Left renal cortex interstitium (tissue), 4 donors: ENCODE data around the gene EML5. TPM values are rescaled to one million over a fixed set of nuclear protein-coding genes. Genes with fewer than 3 reads are reported as not detected.
"Not testable (repeated sequence)": the region's sequence is repeated elsewhere in the genome, so short reads cannot be mapped to it uniquely, and the experiment has no call there.

Source experiments
- DNase-seq, 4 donors: peaks; one replicate each; pipeline ENCODE4 v3.0.0-alpha.2; 2013; ENCODE audit warnings: low read depth in 4 of 4, low spot score in 2 of 4, missing footprints in 1 of 4
- polyA plus RNA-seq, 4 donors: library from polyadenylated mRNA; unstranded; fragments of 120-200 nt; gene quantifications; one replicate each; pipeline ENCODE4 v1.2.1, GENCODE V29; 2013; ENCODE audit not compliant: insufficient read length in 4 of 4

Gene EML5
- polyA plus RNA-seq, 4 donors: 2.2 to 3.5 (median 2.8) TPM

DNA sequence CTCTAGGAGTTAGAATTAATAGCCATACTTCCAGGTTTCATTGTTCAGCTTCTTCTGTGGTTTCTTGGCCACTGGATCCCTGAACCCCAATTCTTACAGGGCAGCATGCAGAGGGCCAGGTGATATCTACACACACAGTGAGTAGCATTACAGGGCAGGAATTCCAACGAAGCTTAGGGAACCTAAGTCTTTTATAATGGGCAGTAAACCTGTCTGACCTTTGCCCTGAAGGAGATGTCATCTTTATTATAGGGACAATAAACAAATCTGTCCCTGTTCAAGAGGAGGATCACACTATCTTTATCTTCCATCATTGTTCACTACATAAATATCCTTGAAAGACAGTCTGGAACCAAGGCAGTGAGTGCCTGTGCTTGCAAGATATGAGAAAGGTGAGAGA is 11.7 kb upstream of the EML5 start:
- no peak for DNase-seq

DNA sequence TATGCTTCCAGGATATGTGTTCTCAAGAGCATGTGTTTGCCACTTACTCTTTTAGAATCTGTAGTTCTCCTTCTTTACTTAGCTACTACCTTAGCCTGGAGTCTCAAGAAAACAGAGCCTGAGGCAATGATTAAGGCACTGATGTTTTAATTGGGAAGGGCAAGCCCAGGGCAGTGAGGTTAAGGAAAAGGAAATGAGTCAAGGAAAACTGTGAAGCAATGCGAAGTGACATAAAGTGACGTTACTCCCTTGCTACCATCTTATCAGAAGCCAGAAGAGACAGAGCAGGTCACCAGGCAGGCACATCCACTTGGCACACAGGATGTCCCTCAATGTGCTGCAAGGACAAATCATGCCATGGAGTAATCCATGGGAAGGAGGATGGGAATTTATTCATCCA is 11.3 kb upstream of the EML5 start:
- DNase-seq: no peak

- DNase-seq: no peak
These were observed 9.8 kb upstream of the EML5 start for GRCh38 chr14:88802596-88802995.

GRCh38 chr14:88799522-88799921 is 6.8 kb upstream of the EML5 start:
- DNase-seq: no peak

DNA sequence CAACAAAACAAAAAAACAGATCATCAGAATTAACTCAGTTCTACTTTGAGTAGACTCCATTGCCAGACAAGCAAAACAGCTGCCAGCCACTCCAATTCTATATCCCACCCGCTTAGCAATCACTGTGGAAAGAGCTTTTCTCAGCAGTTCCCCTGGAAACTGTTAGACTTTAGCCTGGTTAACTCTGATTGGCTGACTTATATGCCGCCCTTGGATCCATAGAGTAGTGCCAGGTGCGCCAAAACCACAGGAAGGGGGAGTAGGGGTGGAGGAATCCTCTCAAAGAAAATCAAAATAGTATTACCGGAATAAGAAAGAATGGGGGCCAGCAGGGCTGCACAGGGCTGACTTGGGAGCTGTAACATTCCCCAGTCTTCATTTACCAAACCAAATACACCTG is 5.4 kb upstream of the EML5 start:
- no peak for DNase-seq

- DNase-seq: no peak
These were observed 489 bp upstream of the EML5 start for GRCh38 chr14:88793259-88793625.

DNA sequence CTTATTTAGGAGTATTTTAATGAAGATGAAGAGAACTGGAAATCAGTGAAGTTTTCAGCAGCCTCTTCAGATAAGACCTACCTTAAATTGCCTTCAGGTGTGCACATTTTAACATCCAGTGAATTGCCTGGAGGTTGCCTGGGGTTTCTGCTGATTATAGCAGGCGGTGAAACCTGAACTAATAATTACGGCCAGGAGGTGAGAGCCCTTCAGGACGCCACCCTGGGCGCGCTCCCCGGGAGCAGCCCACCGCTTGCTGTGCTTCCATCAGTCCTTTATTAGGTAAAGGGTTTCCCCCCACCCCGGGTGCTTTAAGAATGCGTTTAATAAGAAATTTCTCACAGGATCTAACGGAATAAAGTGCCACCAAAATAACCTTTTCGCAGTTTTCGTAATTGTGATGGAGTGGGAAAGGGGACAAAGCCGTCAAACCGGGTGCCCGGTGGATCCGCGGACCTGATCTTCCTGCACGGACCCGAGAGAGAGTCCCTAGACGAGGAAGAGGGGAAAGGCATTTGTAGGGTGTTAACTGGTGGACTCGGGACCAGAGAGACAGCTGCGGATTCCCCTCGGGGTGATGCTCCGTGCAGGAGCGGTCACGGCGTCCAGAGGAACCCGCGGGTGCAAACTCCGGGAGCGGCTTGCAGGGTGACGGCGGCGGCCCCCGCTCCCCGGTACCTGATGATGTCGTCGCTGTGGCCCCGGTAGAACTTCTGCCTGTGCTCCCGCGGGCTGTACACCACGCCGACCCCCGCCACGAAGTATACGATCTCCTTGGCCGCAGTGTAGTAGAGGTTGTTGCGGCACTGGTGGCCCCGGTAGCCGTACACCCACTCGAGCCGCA is 902 bp downstream of the EML5 start:
- peak in 1 of 4 donors; percentile 10 for DNase-seq

GRCh38 chr14:88791252-88791621 is 1.5 kb downstream of the EML5 start:
- DNase-seq: peak in 1 of 4 donors; percentile 0

DNA sequence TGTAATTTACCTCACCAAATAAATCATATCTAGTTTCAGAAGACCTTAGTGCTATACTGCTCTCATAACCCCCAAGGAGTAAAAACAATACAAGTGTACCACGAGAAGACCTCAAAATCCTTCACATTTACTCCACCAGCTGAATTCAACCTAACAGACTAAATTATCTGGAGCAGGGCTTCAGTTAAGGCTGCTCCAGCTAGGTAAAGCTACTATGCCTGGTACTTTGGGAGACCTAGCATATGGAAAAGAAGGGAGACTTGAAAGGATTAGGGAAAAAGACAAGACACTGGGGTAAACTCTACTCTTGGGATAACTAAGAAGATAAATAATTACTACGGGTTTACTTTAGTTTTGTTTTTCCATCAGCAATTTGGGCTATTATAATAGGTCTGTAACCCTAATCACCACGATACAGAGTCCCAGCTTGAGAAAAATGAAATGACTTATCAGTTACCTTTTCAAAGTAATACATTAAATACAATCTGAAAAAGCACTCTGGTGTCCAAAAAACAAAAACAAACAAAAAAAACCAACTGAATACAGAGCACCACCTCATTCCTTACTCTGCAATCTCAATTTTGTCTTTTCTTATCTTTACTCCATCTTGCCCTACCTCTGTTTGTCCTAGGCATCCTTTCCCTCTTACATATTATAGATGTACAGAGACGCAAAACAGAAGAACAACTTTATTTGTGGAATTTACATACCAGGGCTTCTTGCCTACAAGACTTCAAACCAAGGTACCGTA is 2.1 kb downstream of the EML5 start:
- DNase-seq: peak in 1 of 4 donors; percentile 0

DNA sequence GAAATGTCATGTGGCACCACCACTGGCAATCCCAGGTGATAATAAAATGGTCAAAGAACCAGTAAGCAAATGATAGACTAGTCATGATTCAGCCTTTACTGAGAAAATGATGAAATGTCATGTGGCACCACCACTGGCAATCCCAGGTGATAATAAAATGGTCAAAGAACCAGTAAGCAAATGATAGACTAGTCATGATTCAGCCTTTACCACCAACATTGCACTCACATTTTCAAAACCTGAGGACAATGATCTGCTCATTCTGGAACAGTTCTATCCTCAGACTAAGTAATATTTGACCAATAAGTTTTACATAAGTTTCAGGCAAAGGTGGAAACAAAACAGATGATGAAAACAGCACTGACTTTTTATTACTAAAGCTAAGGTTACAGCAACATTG is 3.2 kb downstream of the EML5 start:
- DNase-seq: not testable (repeated sequence)

DNA sequence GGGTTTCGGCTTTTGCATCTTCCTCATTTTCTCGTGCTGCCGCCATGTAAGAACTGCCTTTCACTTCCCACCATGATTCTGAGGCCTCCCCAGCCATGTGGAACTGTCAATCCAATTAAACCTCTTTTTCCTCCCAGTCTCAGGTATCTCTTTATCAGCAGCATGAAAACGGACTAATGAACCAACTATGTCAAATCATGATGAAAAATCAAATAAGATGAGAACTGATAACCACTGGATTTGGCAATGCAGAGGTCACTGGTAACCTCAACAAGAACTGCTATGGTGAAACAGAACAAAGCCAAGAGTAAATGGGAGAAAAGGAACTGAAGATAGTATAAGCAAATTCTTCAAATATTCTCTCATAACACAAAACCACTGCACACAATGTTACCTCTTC is 6.0 kb downstream of the EML5 start:
- no peak for DNase-seq

DNA sequence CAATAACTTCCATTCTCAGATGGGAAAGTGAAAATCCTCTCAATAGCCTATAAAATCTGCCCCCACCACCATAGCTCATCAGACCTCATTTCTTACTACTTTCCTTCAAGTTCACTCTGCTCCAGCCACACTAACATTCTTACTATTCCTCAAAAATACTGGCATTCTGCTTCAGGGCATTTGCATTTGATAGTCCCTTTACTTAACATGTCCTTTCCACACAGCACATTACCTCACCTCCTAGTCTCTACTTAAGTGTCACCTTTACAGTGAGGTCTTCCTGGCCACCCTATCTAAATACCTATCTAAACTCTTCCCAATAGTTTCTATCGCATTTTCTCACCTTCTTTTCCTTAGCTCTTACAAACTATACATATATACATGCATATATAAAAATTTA is 6.8 kb downstream of the EML5 start:
- DNase-seq: no peak

DNA sequence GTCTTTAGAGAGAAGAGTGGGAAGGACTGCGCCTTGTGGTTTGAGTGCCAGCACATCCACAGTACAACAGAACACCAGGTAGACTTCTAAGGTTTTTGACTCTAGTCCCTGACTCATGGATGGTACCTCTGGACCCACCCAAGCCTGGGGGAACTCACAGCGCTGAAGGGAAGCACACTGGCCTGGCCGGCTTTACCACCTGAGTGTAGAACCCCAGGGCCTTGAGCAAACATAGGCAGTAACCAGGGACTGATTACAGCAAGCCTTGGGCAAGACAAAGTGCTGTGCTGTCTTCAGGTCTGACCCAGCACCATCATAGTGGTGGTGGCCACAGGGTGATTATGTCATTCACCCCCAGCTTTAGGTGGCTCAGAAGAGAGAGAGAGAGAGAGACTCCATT is 17.2 kb downstream of the EML5 start:
- no peak for DNase-seq

GRCh38 chr14:88770736-88771135 is 22.0 kb downstream of the EML5 start:
- DNase-seq: no peak

DNA sequence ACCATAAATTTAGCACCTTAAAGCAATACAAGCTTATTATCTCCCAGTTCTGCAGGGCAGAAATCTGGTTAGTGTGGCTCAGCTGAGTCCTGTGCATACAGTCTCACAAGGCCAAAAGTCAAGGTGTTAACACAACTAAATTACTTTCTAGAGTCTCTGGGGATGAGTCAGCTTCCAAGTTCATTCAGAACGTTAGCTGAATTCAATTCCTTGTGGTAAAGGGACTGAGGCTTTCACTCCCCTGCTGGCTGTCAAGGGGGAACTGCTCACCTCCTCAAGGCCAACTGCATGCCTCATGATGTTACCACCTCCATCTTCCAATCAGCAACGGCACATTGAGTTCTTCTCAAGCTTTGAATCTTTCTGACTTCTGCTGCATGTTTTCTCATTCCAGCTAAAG is 27.6 kb downstream of the EML5 start:
- no peak for DNase-seq

- DNase-seq: no peak
These were observed 38.9 kb downstream of the EML5 start for GRCh38 chr14:88753873-88754272.

- DNase-seq: no peak
These were observed 41.8 kb downstream of the EML5 start for GRCh38 chr14:88750945-88751344.

DNA sequence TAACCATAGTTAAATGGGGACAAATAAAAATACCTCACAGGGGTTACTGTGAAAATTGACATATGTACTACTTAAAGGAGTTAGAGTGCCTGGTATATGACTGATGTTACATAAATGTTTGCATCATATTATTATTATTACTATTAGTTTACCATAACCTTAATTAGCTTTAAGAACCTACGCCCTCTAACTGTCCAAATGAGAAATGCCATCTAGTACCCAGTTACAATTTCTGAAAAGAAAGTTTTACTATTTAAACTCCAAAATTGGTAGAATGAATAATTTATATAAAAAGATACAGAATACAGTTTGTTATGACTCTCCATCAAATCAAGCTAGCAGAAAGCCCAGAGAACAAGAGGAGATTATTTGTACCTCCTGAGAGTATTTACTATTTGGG is 42.3 kb downstream of the EML5 start:
- DNase-seq: no peak

GRCh38 chr14:88749139-88749538 is 43.6 kb downstream of the EML5 start:
- DNase-seq: no peak

- DNase-seq: no peak
These were observed 44.5 kb downstream of the EML5 start for GRCh38 chr14:88748288-88748687.

- peak in 2 of 4 donors; percentile 3 to 12 for DNase-seq
These were observed 46.7 kb downstream of the EML5 start for GRCh38 chr14:88746052-88746451.

DNA sequence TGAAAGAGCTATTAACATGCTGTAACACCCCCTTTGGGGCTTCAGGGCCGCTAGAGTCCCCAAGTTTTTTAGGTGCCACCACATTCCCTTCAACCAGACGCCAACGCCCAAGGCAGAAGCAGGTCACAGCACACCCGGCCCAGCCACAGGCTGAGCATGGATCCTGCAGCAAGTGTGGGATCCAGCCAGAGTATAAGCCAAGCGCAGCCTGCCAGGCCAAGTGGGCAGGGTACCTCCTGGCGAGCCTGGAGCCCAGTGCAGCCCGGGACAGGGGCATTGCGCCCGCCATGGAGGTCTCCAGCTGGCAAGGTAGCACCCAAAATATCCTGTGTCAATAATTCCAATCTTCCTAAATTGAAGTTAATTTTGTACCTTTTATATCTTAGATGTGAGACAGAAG is 55.5 kb downstream of the EML5 start:
- no peak for DNase-seq
